K562 (cell line): ENCODE results near the gene LY6G6D. TPM values are rescaled to one million over a fixed set of nuclear protein-coding genes. Genes with fewer than 3 reads are reported as not detected.

Experiments
- ARID1B ChIP-seq: fragments of 450-650 bp; IDR thresholded peaks from 2 replicates; pipeline ENCODE4 v1.6.1; 2016; ENCODE audit warnings: antibody characterized with exemption, mild to moderate bottlenecking, inconsistent platforms
- ELF1 ChIP-seq: fragments of 200-800 bp; sonication (Bioruptor generic); IDR thresholded peaks from 2 replicates; pipeline ENCODE4 v1.6.1; 2016; ENCODE audit warnings: missing genetic modification characterization, missing compliant biosample characterization
- ELF2 ChIP-seq: fragments of 250-450 bp; sonication (Bioruptor Pico); IDR thresholded peaks from 2 replicates; pipeline ENCODE4 v1.5.0; 2021; ENCODE audit warnings: mild to moderate bottlenecking
- EP300 ChIP-seq: IDR thresholded peaks from 2 replicates; pipeline ENCODE4 v1.6.1; 2012; ENCODE audit warnings: low read length, improper control_type of control experiment
- EP400 ChIP-seq: fragments of 450-650 bp; IDR thresholded peaks from 2 replicates; pipeline ENCODE4 v1.6.1; 2017; ENCODE audit warnings: antibody characterized with exemption, mild to moderate bottlenecking, moderate library complexity
- FIP1L1 ChIP-seq: fragments of 200-400 bp; formaldehyde crosslinking; IDR thresholded peaks from 2 replicates; pipeline ENCODE4 v1.6.1; 2018; ENCODE audit warnings: mild to moderate bottlenecking, low read depth, low read length; ENCODE audit not compliant: poor library complexity, severe bottlenecking
- HNRNPL ChIP-seq: fragments of 200-400 bp; formaldehyde crosslinking; IDR thresholded peaks from 2 replicates; pipeline ENCODE4 v1.6.1; 2017; ENCODE audit warnings: low read depth, mild to moderate bottlenecking, low read length
- HOXB6 ChIP-seq: fragments of 250-450 bp; sonication (Bioruptor Pico); IDR thresholded peaks from 2 replicates; pipeline ENCODE4 v1.5.1; 2022; ENCODE audit warnings: mild to moderate bottlenecking, borderline replicate concordance
- JUN ChIP-seq, 2 experiments: sonication (generic) in 1 of 2; formaldehyde crosslinking in 1 of 2; IDR thresholded peaks; 2 replicates each; pipeline versions ENCODE4 v1.6.1 to v1.8.0; 2012 to 2022; ENCODE audit warnings: borderline replicate concordance in 2 of 2, mild to moderate bottlenecking in 2 of 2, improper control_type of control experiment in 1 of 2, low read depth in 1 of 2, low read length in 1 of 2, missing genetic modification reagents in 1 of 2
- KAT8 ChIP-seq: fragments of 450-650 bp; IDR thresholded peaks from 2 replicates; pipeline ENCODE4 v1.6.1; 2016; ENCODE audit warnings: low read depth, mild to moderate bottlenecking
- MAZ ChIP-seq, 2 experiments: fragments of 450-650 bp in 1 of 2; sonication (generic) in 1 of 2; formaldehyde crosslinking; IDR thresholded peaks in 1 of 2; conservative IDR thresholded peaks in 1 of 2; 2 replicates each; pipeline versions ENCODE4 v1.4.0 to v1.5.0; 2020; ENCODE audit warnings: mild to moderate bottlenecking in 1 of 2, missing genetic modification reagents in 1 of 2
- MTA1 ChIP-seq: fragments of 450-650 bp; IDR thresholded peaks from 2 replicates; pipeline ENCODE4 v1.6.1; 2017; ENCODE audit warnings: borderline replicate concordance
- NBN ChIP-seq: fragments of 450-650 bp; IDR thresholded peaks from 2 replicates; pipeline ENCODE4 v1.6.1; 2016; ENCODE audit warnings: low read depth, mild to moderate bottlenecking
- NR3C1 ChIP-seq: sonication (generic); formaldehyde crosslinking; IDR thresholded peaks from 2 replicates; pipeline ENCODE4 v1.8.1; 2022; ENCODE audit warnings: missing genetic modification reagents
- RAD21 ChIP-seq, 2 experiments: fragments of 250-450 bp in 1 of 2; fragments of 450-650 bp in 1 of 2; sonication (Bioruptor Pico) in 1 of 2; formaldehyde crosslinking in 1 of 2; IDR thresholded peaks in 1 of 2; conservative IDR thresholded peaks in 1 of 2; 2 replicates each; pipeline versions ENCODE4 v1.4.0 to v1.8.0; 2020 to 2022; ENCODE audit warnings: mild to moderate bottlenecking in 2 of 2, moderate library complexity in 1 of 2
- RCOR1 ChIP-seq, 2 experiments: IDR thresholded peaks; 2 replicates each; pipeline ENCODE4 v1.6.1; 2012; ENCODE audit warnings: low read depth in 2 of 2, low read length in 2 of 2, borderline replicate concordance in 1 of 2, improper control_type of control experiment in 1 of 2
- SIN3B ChIP-seq: fragments of 450-650 bp; IDR thresholded peaks from 2 replicates; pipeline ENCODE4 v1.6.1; 2017; ENCODE audit warnings: low read depth, mild to moderate bottlenecking, moderate library complexity
- SIRT6 ChIP-seq: IDR thresholded peaks from one replicate; pipeline ENCODE4 v1.6.1; 2012; ENCODE audit warnings: low read depth, mild to moderate bottlenecking, control low read depth, inconsistent platforms, low read length, moderate library complexity
- SMARCC2 ChIP-seq: fragments of 450-650 bp; IDR thresholded peaks from 2 replicates; pipeline ENCODE4 v1.6.1; 2017; ENCODE audit warnings: antibody characterized with exemption, moderate library complexity, mild to moderate bottlenecking, low read depth
- SRSF1 ChIP-seq: fragments of 200-400 bp; formaldehyde crosslinking; IDR thresholded peaks from 2 replicates; pipeline ENCODE4 v1.6.1; 2017; ENCODE audit warnings: mild to moderate bottlenecking, low read depth, low read length, moderate library complexity
- TFE3 ChIP-seq: fragments of 450-650 bp; formaldehyde crosslinking; IDR thresholded peaks from 2 replicates; pipeline ENCODE4 v1.4.0; 2020; ENCODE audit warnings: mild to moderate bottlenecking, mixed read lengths
- THAP12 ChIP-seq: fragments of 250-450 bp; sonication (Bioruptor Pico); IDR thresholded peaks from 2 replicates; pipeline ENCODE4 v1.9.0; 2021; ENCODE audit warnings: mild to moderate bottlenecking, inconsistent platforms
- ZNF165 ChIP-seq: fragments of 250-450 bp; sonication (Bioruptor Pico); IDR thresholded peaks from 2 replicates; pipeline ENCODE4 v1.4.0; 2020; ENCODE audit warnings: borderline replicate concordance
- ZNF41 ChIP-seq: fragments of 250-450 bp; sonication (Bioruptor Pico); conservative IDR thresholded peaks from 2 replicates; pipeline ENCODE4 v1.4.0; 2020; ENCODE audit warnings: mild to moderate bottlenecking
- polyA plus RNA-seq, 8 experiments: library from polyadenylated mRNA; depleted of rRNA in 4 of 8; stranded (reverse) in 5 of 8; unstranded in 3 of 8; fragments of >200 nt; fragmentation: Nextera tagmentation in 2 of 8; fragmentation: Illumina TruSeq in 1 of 8; extraction: Ambion mirVana in 2 of 8; extraction: Trizol in 1 of 8; gene quantifications; 2 replicates each; pipeline versions ENCODE4 v1.2.1 to v1.2.3, GENCODE V29; 2011 to 2014; ENCODE audit warnings: inconsistent platforms in 1 of 8, missing spikeins in 1 of 8
- total RNA-seq, 7 experiments: library from RNA; depleted of rRNA in 6 of 7; stranded (reverse); fragments of >200 nt in 6 of 7; fragmentation: Illumina TruSeq in 2 of 7; extraction: Trizol in 2 of 7; gene quantifications; 2 replicates each; pipeline versions ENCODE4 v1.2.1 to v1.2.3, GENCODE V29; 2011 to 2021; ENCODE audit warnings: low replicate concordance in 1 of 7

LY6G6D gene
- total and polyA plus RNA-seq, 9 of the 15 experiments (the other 6 are each of a cell fraction or from before 2014, with no cell fraction given): 0.30 to 0.38 TPM; not detected in 7

DNA sequence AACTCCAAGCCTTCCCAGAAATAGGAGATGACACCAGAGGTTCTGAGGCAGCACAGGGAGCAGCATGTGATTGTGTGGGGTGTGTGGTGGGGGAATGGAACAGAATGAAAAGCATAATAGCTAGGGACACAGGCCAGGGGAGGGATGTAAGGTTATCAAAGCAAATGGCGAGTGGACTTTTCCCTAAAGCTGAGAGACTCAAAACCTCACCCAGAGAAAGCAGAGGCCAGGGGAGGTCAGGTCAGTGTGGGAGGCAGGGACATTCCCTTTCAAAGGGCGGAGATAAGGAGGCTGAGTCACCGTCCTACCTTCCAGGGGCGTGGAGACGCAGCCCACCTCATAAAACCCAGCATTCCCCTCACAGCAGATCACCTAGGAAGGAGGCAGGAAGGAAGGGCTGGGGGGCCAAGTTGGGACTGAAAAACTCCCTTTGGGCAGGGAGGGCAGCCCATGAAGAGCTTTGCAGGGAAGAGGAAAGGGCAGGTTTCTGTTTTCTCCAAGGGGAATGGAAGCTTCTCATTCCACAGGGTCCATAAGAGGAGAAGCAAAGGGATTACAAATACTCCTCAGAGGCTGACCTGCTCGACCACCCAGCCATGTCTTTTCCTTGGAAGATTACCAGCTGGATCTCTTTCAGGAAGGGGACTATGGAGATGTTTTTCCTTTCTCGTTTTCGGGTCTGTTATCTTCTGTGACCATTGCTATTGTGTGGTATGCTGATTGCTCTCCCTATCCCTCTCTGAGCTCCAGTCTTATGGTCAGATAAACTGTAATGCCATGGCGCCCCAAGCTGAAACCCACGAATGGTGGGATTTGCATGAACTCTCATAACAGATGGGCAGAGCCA is 24.7 kb upstream of the LY6G6D start (continued):
- TF ChIP-seq NBN: peak; percentile 73
- 0 out of 2 replicates have a peak, but pooled peaks have one; percentile 7 for TF ChIP-seq ZNF41 (CRISPR knock-in tag)
- no peak for TF ChIP-seq SRSF1
- TF ChIP-seq ELF2: no peak
- TF ChIP-seq MTA1: peak; percentile 93
- TF ChIP-seq MAZ (CRISPR knock-in tag; conservative IDR thresholded peaks at IDR 0.05 in 1 of 2, IDR thresholded peaks at IDR 0.05 in 1 of 2): peak; percentile 28 to 72; a peak in 2 of 4 replicates
- TF ChIP-seq EP300: peak; percentile 92
- TF ChIP-seq ZNF165 (CRISPR knock-in tag): no peak
- TF ChIP-seq RAD21 (CRISPR knock-in tag; conservative IDR thresholded peaks at IDR 0.05 in 1 of 2, IDR thresholded peaks at IDR 0.05 in 1 of 2): peak; percentile 34 to 44
- TF ChIP-seq KAT8: no peak
- TF ChIP-seq ARID1B: peak; percentile 98
- TF ChIP-seq RCOR1 (IDR thresholded peaks at IDR 0.05; ENCODE audit: borderline replicate concordance in 1 of 2, low read depth in 2 of 2, low read length in 2 of 2): peak; percentile 30 to 96
- TF ChIP-seq HOXB6 (CRISPR knock-in tag): 0 out of 2 replicates have a peak, but pooled peaks have one; percentile 28
- peak; percentile 99 for TF ChIP-seq SMARCC2
- peak; percentile 35; the same call in 1 of the 2 replicates for TF ChIP-seq HNRNPL
- TF ChIP-seq THAP12 (CRISPR knock-in tag): peak; percentile 68
- TF ChIP-seq NR3C1: no peak
- no peak for TF ChIP-seq SIRT6
- no peak for TF ChIP-seq FIP1L1
- TF ChIP-seq ELF1 (tag): no peak
- TF ChIP-seq SIN3B: no peak
- no peak; the same call in 1 of the 2 replicates for TF ChIP-seq TFE3 (CRISPR knock-in tag)
- TF ChIP-seq JUN (IDR thresholded peaks at IDR 0.05; ENCODE audit: borderline replicate concordance, low read depth, low read length): peak; percentile 98
- 0 out of 2 replicates have a peak, but pooled peaks have one; percentile 46 for TF ChIP-seq JUN (CRISPR knock-in tag; IDR thresholded peaks at IDR 0.05; ENCODE audit: borderline replicate concordance)
- TF ChIP-seq EP400: peak; percentile 78
